HG02571 (cell line): ENCODE data around the gene CCDC167.

ENCODE experiments used
- ATAC-seq: cut with Tn5 transposase; IDR thresholded peaks from one replicate; pipeline ENCODE4 v1.9.1; 2021; ENCODE audit warnings: mild to moderate bottlenecking, moderate library complexity; ENCODE audit not compliant: unreplicated experiment

Gene CCDC167

GRCh38 chr6:37491171-37491829 is 8.4 kb downstream of the CCDC167 start:
- no peak for ATAC-seq

DNA sequence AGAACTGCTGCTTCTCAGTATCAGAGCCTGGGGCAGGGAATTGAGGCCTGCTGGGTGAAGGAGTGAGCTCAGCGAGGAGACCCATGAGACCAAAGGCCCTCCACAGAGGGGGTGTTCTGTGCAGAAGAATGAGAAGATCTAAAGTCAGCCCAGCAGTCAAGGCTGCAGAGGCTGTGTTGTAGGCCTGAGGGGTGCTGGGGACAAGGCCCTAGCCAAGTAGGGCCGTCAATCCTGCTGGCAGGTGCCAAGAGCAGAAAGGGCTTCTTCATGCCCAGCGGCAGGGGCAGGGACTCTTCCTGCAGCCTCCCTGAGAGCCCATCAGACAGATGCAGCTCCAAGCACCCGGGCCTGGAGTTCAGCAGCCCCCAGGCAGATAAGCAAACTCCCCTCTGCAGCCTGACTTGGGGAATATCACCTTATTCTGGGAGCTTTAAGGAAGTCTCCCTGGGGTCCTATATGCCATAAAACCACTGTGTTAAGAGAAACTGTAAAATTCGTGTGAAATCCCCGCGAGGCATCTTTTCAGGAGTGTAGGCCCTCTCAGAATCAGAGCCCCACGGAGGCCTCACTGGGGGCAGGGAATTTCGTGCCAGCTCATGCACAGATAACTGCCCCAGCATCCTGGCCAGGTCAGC is 9.0 kb downstream of the CCDC167 start:
- ATAC-seq: no peak

DNA sequence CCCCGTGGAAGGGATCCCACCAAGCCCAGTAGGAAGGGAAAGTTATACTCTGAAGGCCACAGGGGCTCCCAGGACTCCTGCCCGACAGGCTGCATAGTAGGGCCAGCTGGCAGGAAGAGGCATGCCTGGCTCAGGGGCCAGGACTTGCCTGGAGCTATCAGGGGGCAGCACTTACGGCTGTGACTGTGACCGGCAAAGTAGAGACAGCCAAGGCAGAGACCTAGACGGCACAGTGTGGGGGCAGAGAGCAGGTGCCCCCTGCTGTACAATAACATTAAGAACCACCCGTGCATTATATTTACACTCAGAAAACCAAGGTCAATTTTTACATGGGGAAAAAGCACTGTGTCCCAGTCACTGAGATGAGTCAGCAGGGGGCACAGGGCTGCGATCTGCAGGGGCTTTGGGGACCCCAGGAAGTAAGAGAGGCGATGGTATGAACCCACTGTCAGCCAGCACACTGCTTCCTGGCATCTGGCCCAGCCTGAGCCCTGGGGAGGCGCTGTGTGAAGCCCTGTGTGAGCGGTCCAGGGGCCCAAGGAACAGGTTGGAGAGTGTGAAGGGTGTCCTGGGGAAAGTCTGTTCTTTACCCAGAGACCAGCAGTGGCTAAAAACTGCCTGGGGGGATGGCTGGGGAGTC is 9.9 kb downstream of the CCDC167 start:
- ATAC-seq: no peak

GRCh38 chr6:37488476-37488875 is 11.2 kb downstream of the CCDC167 start:
- no peak for ATAC-seq

- ATAC-seq: no peak
Observed at GRCh38 chr6:37487591-37488380, 11.9 kb downstream of the CCDC167 start.

- no peak for ATAC-seq
Observed at GRCh38 chr6:37486121-37486839, 13.4 kb downstream of the CCDC167 start.

DNA sequence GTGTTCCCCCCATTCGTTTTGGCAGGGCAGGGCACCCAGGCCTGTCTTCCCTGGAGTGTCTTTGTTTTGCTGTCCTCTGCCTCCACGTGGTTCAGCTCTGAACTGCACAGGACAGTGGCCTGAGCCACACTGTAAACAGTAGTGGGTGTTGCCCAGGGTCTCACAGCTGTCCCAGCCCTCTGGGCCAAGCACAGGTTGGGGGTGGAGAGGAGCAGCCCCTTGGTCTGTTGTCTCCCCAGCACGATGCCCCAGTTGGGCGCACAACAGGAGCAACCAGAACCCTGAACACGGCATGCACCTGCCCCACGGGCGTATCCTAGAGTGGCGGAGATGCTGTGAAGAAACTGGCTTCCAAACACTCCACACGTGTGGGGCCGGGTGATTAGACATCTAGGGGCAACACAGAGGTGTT is 14.4 kb downstream of the CCDC167 start:
- no peak for ATAC-seq

DNA sequence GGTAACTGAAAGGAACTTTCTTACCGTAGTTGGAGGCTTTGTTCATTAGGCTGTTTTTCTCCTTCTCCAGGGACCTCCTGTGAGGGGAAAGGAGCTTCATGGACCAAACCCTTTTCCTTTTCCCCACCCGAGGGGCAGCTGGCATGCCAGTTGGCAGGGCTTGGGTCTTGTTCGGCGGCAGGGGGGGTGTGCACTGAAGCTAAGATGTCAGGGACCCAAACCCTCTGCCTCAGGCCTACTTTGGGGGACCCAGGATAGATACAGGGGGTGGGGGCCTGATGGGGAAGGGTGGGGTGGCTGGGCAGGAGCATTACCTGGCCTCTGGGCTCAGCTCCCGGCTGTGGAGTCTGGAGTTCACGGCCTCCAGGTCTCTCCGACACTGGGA is 14.9 kb downstream of the CCDC167 start:
- ATAC-seq: no peak

GRCh38 chr6:37483917-37484785 is 15.5 kb downstream of the CCDC167 start:
- ATAC-seq: no peak

DNA sequence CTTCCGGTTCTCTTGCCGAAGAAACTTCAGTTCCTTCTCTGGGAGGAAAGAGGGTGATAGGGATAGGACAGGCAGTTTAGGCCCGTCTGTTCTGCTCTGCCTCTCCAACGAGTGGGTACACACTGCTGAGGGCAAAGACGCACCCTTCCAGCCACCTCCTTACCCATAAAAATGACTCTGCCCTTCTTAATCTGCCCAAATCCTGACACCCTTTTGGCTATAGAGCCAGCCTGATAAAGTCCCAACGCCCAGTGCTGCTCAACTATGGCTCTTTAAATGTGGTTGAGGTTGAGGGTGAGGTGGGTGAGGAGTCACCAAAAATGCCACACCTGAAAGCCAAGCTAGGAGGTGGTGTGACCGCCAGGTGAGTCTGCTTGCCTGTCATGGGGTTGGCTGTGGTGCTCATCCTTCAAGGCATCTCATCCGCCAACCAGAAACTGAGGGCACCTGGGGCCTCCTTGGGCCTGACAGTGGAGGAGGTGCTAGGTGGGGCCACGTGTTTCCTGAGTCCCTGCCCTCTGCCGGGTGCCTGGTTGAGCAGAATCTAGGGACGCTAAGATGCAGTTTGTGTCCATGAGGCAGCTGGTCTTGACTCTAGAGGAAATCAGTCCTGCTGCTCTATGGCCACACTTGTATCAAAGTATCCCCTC is 16.3 kb downstream of the CCDC167 start:
- ATAC-seq: no peak

DNA sequence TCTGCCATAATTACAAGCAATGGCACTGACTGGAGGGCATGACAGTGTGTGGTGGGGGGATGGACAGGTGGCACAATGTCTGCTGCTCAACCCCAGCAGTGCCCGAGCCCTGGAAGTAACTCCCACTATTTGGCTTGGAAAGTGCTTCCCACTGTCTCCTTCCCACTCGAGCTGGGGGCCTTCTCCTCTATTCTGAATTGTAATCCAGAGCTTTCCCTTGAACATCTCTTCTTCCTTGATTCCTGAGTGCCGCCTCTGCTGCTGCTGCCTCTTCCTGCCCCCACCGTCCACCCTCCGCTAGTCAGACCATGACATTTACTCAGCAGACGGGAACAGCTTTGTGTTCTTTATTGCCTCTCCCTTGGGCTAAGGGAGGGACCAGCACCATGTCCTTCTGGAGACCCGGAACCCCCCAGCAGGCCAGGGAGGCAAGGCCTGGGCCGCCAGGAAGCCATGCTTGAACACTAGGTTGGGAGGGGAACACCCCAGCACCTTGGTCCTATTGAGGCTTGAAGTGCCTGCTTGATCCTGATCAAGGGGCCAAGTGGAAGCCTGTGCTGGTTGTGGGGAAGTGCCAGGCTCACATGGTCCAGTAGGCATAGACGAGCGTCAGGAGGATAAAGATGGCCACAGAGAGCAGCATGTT is 17.0 kb downstream of the CCDC167 start:
- no peak for ATAC-seq

DNA sequence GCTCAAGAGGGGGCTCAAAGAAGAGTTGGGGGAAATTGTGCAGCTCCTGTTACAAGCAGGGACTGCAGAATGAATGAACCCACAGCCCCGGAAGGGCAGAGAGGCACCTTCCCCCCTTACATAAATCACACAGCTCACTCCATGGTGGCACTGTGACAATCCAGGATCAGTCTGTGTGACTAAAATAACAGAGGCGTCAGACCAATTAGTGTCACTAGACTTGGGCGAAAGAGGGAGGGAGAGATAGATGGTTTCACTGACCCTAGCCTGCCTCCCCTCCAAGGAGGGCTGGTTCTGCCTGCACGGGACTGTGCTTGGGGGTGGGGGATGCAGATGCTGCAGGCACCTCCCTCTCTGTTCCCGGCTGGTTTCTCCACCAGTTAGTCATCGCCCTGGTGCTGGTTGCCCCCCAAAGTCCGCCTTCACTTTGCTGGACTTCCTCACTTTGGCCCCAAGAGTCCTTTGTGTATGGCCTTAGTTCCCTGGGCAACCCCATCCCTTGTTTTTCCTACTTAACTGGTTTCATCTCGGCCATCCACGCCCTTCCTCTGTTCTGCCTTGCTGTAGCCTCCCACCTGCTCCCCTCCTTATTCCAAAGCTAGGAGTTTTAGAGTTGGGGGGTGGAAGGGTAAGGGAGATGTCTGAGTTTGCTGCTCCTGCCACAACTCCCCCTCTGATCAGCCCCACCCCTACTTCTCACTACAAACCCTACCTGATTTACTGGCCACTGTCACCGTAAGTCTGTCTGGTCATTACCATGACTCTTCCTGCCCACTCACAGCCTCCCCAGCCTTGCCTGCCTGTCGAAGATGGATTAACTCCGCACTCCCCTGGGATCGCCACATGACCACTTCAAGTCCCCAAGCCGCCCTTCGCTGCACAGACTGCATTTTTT is 17.7 kb downstream of the CCDC167 start:
- ATAC-seq: no peak

GRCh38 chr6:37480951-37481534 is 18.6 kb downstream of the CCDC167 start:
- ATAC-seq: no peak

GRCh38 chr6:37480118-37480736 is 19.5 kb downstream of the CCDC167 start:
- no peak for ATAC-seq

DNA sequence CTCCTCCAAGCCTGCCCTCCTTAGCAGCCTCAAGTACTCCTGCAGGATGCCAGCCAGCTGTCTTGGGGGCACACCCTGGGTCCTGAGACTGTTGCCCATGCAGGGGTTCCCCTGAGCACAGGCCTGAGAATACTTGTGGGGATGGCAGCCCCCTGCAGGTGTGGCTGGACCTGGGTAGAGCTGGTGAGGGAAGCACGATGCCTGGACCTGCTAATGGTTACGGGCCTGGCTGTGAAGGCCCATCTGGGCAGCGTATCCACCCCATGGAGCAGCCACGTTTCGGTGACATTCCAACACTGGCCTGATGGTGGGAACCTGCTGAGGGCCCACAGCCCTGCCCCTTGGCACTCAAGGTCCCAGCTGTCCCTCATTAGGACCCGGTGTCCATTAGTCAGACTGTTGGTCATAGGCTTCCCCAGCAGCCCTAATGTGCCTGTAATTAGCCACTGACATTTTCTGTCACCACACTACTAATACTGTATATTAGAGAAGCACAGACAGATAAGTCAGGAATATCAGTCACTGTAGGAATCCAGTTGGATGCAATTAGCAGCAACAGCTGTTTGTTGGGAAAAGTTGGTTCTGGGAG is 20.3 kb downstream of the CCDC167 start:
- no peak for ATAC-seq

GRCh38 chr6:37478827-37479226 is 20.9 kb downstream of the CCDC167 start:
- ATAC-seq: no peak
